Activated CD8-positive, alpha-beta memory T cell treated with anti-CD3 and anti-CD28 coated beads, Interleukin-2, amount 10 ng/mL, durations not matched to agents 7 days and 5 days (primary cell): ENCODE measurements around the gene RNU2-63P. TPM values are rescaled to one million over a fixed set of nuclear protein-coding genes. Genes with fewer than 3 reads are reported as not detected.
"Not testable (repeated sequence)": the region's sequence is repeated elsewhere in the genome, so short reads cannot be mapped to it uniquely, and the experiment has no call there.

Experiments
- ATAC-seq: fragments of 150-1000 bp; cut with Tn5 transposase; one replicate; pipeline ENCODE4 v1.10.0; 2021; ENCODE audit warnings: moderate library complexity
- CTCF ChIA-PET: fragments of 350-600 bp; sonication (Branson Sonifier 250); formaldehyde crosslinking; loops from one replicate; lab custom pipeline; 2021; ENCODE audit warnings: antibody characterized with exemption; lab: Charles Lee
- DNase-seq: peaks from one replicate; pipeline ENCODE4 v3.0.0-alpha.2; 2020
- H3K27ac Mint-ChIP-seq: one replicate; pipeline ENCODE4 v1.8.0; 2021; ENCODE audit warnings: mild to moderate bottlenecking, mixed read lengths
- H3K27me3 Mint-ChIP-seq: one replicate; pipeline ENCODE4 v1.8.0; 2021; ENCODE audit warnings: mixed read lengths
- H3K36me3 Mint-ChIP-seq: one replicate; pipeline ENCODE4 v1.8.0; 2021; ENCODE audit warnings: mild to moderate bottlenecking, mixed read lengths
- H3K4me1 Mint-ChIP-seq: one replicate; pipeline ENCODE4 v1.8.0; 2021; ENCODE audit warnings: mixed read lengths
- H3K4me3 Mint-ChIP-seq: one replicate; pipeline ENCODE4 v1.8.0; 2021; ENCODE audit warnings: mild to moderate bottlenecking, moderate library complexity, mixed read lengths
- H3K9me3 Mint-ChIP-seq: one replicate; pipeline ENCODE4 v1.8.0; 2022; ENCODE audit warnings: low read depth, mixed read lengths
- total RNA-seq, 2 experiments: library from RNA; stranded (reverse); gene quantifications; one replicate each; pipeline ENCODE4 v1.2.3, GENCODE V29; 2021

Gene RNU2-63P
- total RNA-seq, 2 experiments from 2014 or later, result 21.2 to 48.9 TPM

DNA sequence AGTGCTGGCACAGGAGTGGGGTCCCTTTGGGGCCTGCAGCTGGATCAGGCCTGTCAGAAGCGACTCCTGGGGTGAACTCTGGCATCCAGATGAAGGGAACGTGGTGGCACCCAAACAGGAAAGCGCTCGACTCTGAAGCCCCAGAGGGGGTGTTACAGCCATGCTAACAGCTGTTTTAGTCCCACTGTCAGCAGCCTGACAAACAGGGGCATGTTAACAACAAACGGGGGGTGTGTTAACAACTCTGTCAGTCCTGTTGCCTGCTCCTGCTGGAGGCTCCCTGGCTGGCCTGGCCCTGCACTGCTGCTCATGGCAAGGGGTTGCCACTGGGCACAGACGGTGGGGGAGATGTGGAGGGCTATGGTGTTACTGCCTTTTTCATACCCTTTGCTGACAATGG, 2.6 kb upstream of the RNU2-63P start:
- CTCF ChIA-PET, result no interaction called here
- no peak for ATAC-seq
- Mint-ChIP-seq H3K27me3 (no peaks in the 10 kb centered on the region), H3K9me3 (peaks cover 4% of the 10 kb centered on the region), H3K4me1 (peaks cover 14% of the 10 kb centered on the region), H3K4me3 (no peak overlapping the region), H3K36me3 (peaks cover 1% of the 10 kb centered on the region), H3K27ac (no peak overlapping the region)
- no peak for DNase-seq

DNA sequence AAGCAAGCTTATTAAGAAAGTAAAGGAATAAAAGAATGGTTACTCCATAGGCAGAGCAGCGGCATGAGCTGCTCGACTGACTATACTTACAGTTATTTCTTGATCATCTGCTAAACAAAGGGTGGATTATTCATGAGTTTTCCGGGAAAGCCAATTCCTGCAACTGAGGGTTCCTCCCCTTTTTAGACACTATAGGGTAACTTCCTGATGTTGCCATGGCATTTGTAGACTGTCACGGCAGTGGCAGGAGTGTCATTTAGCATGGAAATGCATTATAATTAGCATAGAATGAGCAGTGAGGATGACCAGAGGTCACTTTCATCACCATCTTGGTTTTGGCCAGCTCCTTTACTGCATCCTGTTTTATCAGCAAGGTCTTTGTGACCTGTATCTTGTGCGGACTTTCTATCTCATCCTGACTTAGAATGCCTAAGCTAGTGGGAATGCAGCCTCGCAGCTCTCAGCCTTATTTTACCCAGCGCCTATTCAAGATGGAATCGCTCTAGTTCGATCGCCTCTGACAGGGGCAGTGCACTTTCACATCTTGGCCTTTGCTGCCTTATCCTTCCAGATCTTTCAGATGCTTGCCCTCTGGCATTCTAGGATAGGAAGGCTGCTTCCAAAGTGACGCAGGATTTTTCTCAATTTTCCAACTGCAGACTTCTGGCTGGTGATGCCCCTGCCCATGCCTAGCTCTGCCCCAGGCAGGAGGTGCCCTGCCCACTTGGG, 1.9 kb upstream of the RNU2-63P start:
- CTCF ChIA-PET, result interaction anchor here (1.6 kb wide), 1 partner anchor 37 kb away, joined by 3 read pairs; no protein-coding TSS in a partner anchor
- Mint-ChIP-seq H3K4me3 (peak overlapping the region; percentile 92), H3K4me1 (peaks cover 14% of the 10 kb centered on the region)
- not testable (repeated sequence) for H3K27me3 Mint-ChIP-seq, H3K9me3 Mint-ChIP-seq, DNase-seq, H3K36me3 Mint-ChIP-seq, ATAC-seq, H3K27ac Mint-ChIP-seq

DNA sequence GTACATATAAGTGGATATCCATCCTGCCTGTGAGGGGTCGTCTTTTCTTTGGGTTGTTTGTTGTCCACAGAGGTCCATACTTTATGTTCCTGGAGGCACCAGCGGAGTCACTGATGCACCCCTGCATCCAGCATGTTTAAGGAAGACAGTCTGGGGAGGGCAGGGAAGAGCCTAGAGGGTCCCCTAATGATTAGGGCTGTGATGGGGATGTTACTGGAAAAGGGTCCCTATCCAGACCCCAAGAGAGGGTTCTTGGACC, 1.4 kb upstream of the RNU2-63P start:
- H3K4me3 Mint-ChIP-seq, result peak overlapping the region; percentile 92
- not testable (repeated sequence) for H3K27me3 Mint-ChIP-seq, DNase-seq, H3K27ac Mint-ChIP-seq, H3K36me3 Mint-ChIP-seq, ATAC-seq, H3K9me3 Mint-ChIP-seq
- CTCF ChIA-PET, result interaction anchor here (0.8 to 1.6 kb wide), 2 partner anchors 14 to 37 kb away, joined by 3 to 4 read pairs; no protein-coding TSS in a partner anchor
- H3K4me1 Mint-ChIP-seq, result peaks cover 14% of the 10 kb centered on the region

DNA sequence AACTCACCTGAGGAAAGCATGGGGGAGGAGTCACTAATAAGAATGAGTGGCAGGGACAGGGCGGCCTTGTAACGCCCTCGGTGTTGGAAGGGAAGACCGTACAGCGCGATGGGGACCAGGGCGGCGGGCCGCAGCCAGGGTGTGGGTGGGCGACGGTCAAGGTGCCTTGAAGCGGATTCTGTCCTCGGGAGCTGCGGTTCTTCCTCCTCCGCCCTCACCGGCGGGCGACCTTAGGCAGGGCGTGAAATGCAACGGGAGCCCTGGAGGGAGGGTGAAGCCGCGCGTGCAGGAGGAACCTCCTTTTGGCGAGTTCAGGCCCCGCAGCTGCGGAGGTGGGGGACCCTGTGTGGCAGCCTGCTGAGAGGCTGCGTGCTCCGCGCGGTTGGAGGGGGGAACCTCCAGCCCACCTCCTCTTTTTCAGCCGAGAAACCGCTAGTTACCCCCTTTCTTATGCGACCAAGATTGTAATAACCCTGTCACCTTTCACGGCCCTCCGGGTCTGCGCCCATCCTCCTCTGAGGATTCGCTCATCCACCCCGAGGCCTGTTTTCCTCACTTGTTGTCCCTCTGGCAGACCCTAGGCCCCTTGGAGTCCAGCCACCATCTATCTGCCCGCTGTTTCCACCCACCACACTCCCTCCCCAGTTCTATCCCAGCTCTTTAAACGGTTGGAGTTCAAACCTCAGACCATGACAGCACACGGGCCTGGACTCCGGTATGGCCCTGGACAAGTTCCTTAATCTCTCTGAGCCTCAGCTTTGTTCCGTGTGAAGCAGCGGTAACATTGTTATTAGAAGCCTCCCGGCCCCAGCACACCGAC, 823 bp upstream of the RNU2-63P start:
- DNase-seq (peak; percentile 77), ATAC-seq (peak; percentile 57)
- Mint-ChIP-seq H3K9me3 (peaks cover 4% of the 10 kb centered on the region), H3K36me3 (peaks cover 1% of the 10 kb centered on the region), H3K4me3 (peak overlapping the region; percentile 92), H3K27ac (peak overlapping the region; percentile 98), H3K27me3 (no peaks in the 10 kb centered on the region), H3K4me1 (peaks cover 14% of the 10 kb centered on the region)
- CTCF ChIA-PET, result interaction anchor here (0.7 to 1.6 kb wide), 4 partner anchors 13 to 43 kb away, joined by 3 to 7 read pairs (median 4); no protein-coding TSS in a partner anchor

DNA sequence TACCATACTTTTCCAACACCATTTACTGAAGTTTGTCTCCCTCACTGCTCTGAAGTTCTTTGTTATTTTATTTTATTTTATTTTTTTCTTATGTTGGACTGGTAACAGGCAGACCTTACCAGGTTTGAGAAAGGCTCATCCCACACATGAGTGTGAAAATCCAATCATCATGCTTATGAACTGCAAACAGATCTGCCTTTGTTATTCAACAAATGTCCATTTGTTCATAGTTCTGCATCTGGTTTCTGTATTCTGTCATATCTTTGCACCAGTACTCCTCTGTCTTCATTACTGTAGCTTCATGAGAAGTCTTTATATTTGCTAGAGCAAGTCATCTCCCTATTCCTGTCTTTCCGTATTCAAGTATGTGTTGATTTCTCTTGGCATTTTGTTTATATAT, 5.3 kb downstream of the RNU2-63P start:
- no peak for DNase-seq
- H3K27me3 Mint-ChIP-seq, result no peaks in the 10 kb centered on the region
- no peaks in the 10 kb centered on the region for H3K36me3 Mint-ChIP-seq
- H3K4me1 Mint-ChIP-seq, result peaks cover 2% of the 10 kb centered on the region
- H3K27ac Mint-ChIP-seq, result no peak overlapping the region
- H3K9me3 Mint-ChIP-seq, result no peaks in the 10 kb centered on the region
- no peak for ATAC-seq
- no peak overlapping the region for H3K4me3 Mint-ChIP-seq
- CTCF ChIA-PET, result interaction anchor here (1.7 to 2.4 kb wide), 2 partner anchors 9 to 49 kb away, joined by 6 to 7 read pairs; no protein-coding TSS in a partner anchor

DNA sequence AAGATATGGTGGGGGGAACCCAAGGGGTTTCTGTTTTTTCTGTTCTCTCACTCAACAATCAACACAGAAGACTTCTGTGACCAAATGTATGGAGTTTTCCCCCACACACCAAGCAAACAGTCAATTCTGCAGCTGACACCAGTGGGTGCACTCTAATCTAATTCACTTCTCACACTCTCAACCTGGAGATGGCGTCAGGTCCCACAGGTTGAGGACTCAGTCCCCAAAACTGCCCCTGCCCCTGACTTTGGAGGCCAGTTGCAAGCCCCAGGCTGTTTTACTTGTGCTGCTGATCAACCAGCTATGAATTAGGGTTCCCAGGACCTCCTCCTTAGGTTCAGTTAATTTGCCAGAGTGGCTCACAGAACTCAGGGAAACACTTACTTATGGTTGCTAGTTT, 6.2 kb downstream of the RNU2-63P start:
- Mint-ChIP-seq H3K4me3 (no peak overlapping the region), H3K4me1 (no peaks in the 10 kb centered on the region), H3K27ac (no peak overlapping the region), H3K9me3 (no peaks in the 10 kb centered on the region), H3K36me3 (no peaks in the 10 kb centered on the region), H3K27me3 (no peaks in the 10 kb centered on the region)
- no peak for ATAC-seq
- no peak for DNase-seq
- CTCF ChIA-PET, result interaction anchor here (1.1 to 1.7 kb wide), 3 partner anchors 9 to 51 kb away, joined by 3 to 11 read pairs (median 6); no protein-coding TSS in a partner anchor

DNA sequence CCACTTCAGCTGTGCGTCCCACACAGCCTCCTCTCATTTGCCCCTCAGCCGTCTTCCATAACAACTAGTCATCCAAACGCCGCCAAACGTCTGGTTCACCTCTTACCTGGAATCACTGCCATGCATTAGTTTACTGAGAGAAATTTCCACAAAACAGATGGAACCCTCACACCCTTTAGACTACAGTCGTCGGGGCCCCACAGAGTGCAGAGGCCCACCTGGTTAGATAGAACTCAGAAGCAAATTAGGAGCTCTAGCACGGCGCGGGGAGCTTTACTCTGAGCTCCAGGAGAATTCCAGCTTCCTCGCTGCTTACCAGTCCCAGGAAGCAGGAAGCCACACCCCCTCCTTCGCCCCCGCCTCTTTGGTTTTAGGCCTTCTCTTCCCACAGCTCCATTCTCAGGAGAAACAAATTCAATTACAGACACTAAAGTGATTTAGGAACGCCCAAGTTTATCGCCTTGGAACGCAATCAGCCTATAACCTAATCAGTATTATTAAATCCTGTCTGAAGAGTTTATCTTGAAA, 9.4 kb downstream of the RNU2-63P start:
- Mint-ChIP-seq H3K4me3 (no peak overlapping the region), H3K36me3 (no peaks in the 10 kb centered on the region), H3K9me3 (no peaks in the 10 kb centered on the region), H3K27me3 (peaks cover 3% of the 10 kb centered on the region), H3K4me1 (no peaks in the 10 kb centered on the region), H3K27ac (no peak overlapping the region)
- DNase-seq (no peak), ATAC-seq (no peak)
- CTCF ChIA-PET, result no interaction called here

DNA sequence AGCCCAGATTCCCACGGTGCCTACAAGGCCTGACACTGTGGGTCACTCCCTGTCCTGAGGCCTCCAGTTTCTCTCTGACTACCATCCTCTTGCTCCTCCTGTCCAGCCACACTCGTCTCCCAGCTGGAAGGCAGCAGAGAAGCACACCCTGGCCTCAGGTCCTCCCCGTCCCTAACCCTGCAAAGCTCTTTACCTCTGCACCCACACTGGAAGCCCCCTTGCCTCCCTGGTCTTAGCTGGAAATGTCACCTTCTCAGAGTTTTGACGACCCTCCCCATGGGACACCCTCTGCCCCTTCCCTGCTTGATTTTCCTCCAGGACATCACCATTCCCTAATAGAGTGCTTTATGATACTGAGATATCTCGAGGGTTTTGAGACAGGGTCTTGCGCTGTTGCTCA, 10.6 kb downstream of the RNU2-63P start:
- H3K27me3 Mint-ChIP-seq, result peaks cover 3% of the 10 kb centered on the region
- no peak for DNase-seq
- H3K4me3 Mint-ChIP-seq, result no peak overlapping the region
- H3K36me3 Mint-ChIP-seq, result no peaks in the 10 kb centered on the region
- CTCF ChIA-PET, result no interaction called here
- no peak overlapping the region for H3K27ac Mint-ChIP-seq
- H3K4me1 Mint-ChIP-seq, result peaks cover 5% of the 10 kb centered on the region
- H3K9me3 Mint-ChIP-seq, result no peaks in the 10 kb centered on the region
- no peak for ATAC-seq

DNA sequence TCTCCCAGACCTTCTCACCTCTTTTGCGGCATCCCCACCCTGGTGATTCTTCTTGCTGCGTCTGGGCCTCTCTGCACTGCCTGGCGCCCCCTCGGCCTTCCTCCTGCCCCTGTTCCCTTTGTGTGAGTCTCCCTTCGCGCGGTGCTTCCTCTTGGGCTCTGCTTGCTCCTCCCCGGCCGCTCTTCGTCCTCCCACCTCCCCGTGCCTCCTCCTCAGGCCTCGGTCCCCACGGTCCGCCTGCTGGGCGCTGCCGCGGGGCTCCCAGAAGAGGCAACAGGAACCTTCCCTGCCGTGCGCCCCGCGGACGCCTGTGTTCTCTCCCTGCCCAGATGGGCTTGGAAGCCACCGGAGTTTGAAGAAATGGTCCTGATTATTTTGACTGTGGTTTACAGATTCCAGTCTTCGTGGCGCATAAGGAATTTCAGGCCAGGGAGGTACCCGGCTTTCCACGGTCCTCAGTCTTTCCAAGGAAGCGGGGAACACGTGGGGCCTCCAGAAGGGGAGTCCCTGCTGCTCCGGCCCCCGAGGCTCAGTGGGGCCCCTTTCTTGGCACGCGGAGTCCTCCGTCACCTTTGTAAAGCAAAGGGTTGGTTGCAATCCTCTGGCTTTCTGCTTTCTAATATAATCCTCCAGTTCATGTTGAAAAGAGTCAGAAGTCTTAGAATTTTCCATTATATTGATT, 13.1 kb downstream of the RNU2-63P start:
- ATAC-seq, result no peak
- Mint-ChIP-seq H3K27me3 (peaks cover 3% of the 10 kb centered on the region), H3K4me3 (no peak overlapping the region), H3K4me1 (peaks cover 5% of the 10 kb centered on the region), H3K9me3 (no peaks in the 10 kb centered on the region), H3K36me3 (no peaks in the 10 kb centered on the region), H3K27ac (no peak overlapping the region)
- no peak for DNase-seq
- CTCF ChIA-PET, result interaction anchor here (1.0 to 1.8 kb wide), 5 partner anchors 9 to 57 kb away, joined by 3 to 7 read pairs (median 4); partner anchors contain the start of gene RNU2-63P

DNA sequence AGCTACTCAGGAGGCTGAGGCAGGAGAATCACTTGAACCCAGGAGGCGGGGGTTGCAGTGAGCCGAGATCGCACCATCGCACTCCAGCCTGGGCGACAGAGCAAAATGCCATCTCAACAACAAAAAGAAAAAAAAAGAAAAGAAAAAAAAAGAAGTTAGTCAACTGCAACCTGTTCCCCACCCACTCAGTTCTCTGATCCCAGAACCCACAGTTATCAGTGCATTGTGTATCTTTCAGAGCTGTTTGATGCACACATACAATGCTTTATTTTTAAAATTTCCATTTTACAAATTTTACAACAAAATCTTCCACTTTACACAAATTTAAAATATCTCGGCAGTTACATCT, 14.0 kb downstream of the RNU2-63P start:
- H3K27me3 Mint-ChIP-seq, result peaks cover 3% of the 10 kb centered on the region
- no peaks in the 10 kb centered on the region for H3K36me3 Mint-ChIP-seq
- no peak overlapping the region for H3K27ac Mint-ChIP-seq
- no peak overlapping the region for H3K4me3 Mint-ChIP-seq
- H3K4me1 Mint-ChIP-seq, result peaks cover 5% of the 10 kb centered on the region
- no peaks in the 10 kb centered on the region for H3K9me3 Mint-ChIP-seq
- ATAC-seq (no peak), DNase-seq (no peak)
- CTCF ChIA-PET, result interaction anchor here (0.5 to 2.3 kb wide), 9 partner anchors 8 to 214 kb away, joined by 3 to 11 read pairs (median 4); partner anchors contain the start of gene RNU2-63P

DNA sequence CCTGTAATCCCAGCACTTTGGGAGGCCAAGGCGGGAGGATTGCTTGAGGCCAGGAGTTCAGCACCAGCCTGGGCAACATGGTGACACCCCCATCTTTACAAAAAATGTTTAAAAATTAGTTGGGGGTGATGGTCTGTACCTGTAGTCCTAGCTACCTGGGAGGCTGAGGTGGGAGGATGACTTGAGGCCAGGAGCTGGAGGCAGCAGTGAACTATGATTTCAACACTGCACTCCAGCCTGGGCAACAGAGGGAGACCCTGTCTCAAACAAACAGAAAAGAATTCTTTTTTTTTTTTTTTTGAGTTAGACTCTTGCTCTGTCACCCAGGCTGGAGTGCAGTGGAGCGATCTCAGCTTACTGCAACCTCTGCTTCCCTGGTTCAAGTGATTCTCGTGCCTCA, 15.9 kb downstream of the RNU2-63P start:
- not testable (repeated sequence) for H3K9me3 Mint-ChIP-seq, DNase-seq, ATAC-seq, H3K27me3 Mint-ChIP-seq, H3K27ac Mint-ChIP-seq, H3K4me3 Mint-ChIP-seq, H3K4me1 Mint-ChIP-seq, H3K36me3 Mint-ChIP-seq
- CTCF ChIA-PET, result interaction anchor here (0.9 to 2.3 kb wide), 3 partner anchors 10 to 15 kb away, joined by 3 to 11 read pairs (median 3); no protein-coding TSS in a partner anchor

DNA sequence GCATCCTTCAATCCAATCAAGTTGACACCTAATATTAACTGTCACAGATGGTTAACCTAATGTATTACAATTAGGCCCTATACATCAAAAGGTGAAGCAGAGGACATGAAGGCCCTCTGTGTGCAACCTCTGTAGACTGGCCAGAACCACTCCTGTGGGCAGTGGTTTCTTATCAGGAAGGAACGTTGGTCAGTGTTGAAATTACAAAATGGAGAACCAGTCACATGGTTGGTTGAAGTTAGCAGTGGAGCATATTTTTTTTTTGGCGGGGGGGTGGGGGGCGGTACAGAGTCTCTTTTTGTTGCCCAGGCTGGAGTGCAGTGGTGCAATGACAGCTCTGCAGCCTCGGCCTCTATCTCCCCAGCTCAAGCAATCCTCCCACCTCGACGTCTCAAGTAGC, 19.8 kb downstream of the RNU2-63P start:
- CTCF ChIA-PET, result no interaction called here
- Mint-ChIP-seq H3K27ac (no peak overlapping the region), H3K27me3 (no peaks in the 10 kb centered on the region), H3K36me3 (no peaks in the 10 kb centered on the region), H3K4me3 (no peak overlapping the region), H3K4me1 (peaks cover 1% of the 10 kb centered on the region), H3K9me3 (no peaks in the 10 kb centered on the region)
- no peak for DNase-seq
- ATAC-seq, result no peak

DNA sequence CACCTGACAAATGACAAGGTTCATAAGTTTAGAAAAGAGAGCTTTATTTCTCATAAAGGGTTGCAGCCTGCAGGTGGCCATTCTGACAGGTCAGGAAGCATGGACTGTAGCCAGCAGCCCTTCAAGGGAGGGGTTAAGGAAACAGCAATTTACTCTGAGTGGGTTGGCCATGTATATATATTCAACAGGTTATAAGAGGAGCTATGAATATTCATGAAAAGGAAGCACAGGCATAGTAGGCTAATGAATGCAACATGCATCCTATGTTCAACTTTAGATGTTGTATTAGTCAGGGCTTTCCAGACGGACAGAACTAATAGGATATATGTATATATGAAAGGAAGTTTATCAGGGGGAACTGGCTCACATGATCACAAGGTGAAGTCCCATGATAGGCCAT, 20.6 kb downstream of the RNU2-63P start:
- CTCF ChIA-PET, result no interaction called here
- Mint-ChIP-seq H3K27me3 (no peaks in the 10 kb centered on the region), H3K9me3 (no peaks in the 10 kb centered on the region), H3K27ac (no peak overlapping the region), H3K4me1 (no peaks in the 10 kb centered on the region), H3K36me3 (no peaks in the 10 kb centered on the region), H3K4me3 (no peak overlapping the region)
- ATAC-seq (no peak), DNase-seq (no peak)
